ENCODE data around the gene FYN. TPM values are rescaled to one million over a fixed set of nuclear protein-coding genes. Genes with fewer than 3 reads are reported as not detected.

FYN gene
- total RNA-seq, 4 donors from 2014 or later: 37.8 to 65.8 (median 53.8) TPM

DNA sequence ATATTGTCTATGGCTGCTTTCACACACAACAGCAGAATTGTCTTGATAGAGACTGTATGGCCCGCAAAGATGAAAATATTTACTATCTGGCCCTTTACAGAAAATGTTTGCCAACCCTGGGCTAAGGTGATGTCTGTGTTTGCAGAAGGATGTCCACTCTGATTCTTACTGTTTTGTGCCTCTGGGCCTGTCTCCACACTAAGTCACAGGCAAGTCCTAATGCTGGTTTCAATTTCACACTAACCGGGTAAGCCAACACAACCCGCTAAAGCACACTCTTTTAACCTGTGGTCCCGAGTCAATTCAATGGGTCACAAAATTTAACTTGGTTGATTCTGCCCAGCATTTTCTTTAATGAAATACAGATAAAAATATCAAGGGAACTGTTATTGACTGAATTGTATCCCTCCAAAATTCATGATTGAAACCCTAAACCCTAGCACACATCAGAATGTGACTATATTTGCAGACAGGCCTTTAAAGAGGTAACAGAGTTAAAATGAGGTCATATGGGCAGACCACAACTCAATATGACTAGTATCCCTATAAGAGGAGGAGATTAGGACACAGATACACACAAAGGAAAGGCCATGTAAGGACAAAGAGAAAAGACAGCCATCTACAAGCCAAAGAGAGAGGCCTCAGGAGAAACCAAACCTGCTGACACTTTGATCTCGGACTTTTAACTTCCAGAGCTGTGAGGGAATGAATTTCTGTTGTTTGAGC is 78.4 kb downstream of the FYN start:
- TF ChIP-seq, protein P1, sequence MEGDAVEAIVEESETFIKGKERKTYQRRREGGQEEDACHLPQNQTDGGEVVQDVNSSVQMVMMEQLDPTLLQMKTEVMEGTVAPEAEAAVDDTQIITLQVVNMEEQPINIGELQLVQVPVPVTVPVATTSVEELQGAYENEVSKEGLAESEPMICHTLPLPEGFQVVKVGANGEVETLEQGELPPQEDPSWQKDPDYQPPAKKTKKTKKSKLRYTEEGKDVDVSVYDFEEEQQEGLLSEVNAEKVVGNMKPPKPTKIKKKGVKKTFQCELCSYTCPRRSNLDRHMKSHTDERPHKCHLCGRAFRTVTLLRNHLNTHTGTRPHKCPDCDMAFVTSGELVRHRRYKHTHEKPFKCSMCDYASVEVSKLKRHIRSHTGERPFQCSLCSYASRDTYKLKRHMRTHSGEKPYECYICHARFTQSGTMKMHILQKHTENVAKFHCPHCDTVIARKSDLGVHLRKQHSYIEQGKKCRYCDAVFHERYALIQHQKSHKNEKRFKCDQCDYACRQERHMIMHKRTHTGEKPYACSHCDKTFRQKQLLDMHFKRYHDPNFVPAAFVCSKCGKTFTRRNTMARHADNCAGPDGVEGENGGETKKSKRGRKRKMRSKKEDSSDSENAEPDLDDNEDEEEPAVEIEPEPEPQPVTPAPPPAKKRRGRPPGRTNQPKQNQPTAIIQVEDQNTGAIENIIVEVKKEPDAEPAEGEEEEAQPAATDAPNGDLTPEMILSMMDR (IDR thresholded peaks at IDR 0.05): no peak
- TF ChIP-seq POLR2A (IDR thresholded peaks at IDR 0.05; ENCODE audit: low read depth) (no peak), POLR2AphosphoS5 (IDR thresholded peaks at IDR 0.05) (no peak), EP300 (IDR thresholded peaks at IDR 0.05) (no peak)
- Histone ChIP-seq H3K9me3 (no peaks in the 10 kb centered on the region), H3K27me3 (no peaks in the 10 kb centered on the region), H3K4me1 (peaks cover 5 to 32% (median 13%) of the 10 kb centered on the region in 4 donors), H3K36me3 (no peaks in the 10 kb centered on the region), H3K4me3 (no peak overlapping the region), H3K27ac (replicated peaks in 1 of 4) (no peak overlapping the region)
- intact Hi-C loops (cut with DNase I): no loop called here
- WGBS: 93% methylated on average over 5 of the region's 5 CpGs
- DNase-seq (ENCODE audit: extremely low spot score): no peak

DNA sequence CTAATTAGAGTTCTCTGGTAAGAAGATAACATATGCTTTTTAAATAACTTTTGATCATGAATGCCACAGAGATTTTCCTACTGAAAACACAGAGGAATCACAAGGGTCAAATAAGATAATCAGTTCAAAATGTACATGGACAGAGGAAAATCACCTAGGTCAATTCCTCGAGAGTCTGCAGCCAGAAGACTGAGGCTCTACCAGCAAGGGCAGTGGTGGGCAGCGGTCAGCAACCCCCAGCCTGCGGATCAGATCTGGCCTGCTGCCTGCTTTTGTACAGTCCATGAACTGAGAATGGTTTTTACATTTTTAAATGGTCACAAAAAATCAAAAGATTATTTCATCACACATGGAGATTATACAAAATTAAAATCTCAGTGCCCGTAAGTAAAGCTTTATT is 79.0 kb downstream of the FYN start:
- no peaks in the 10 kb centered on the region for H3K9me3 ChIP-seq
- H3K27me3 ChIP-seq: no peaks in the 10 kb centered on the region
- 83% methylated on average over 4 of the region's 4 CpGs for WGBS
- H3K36me3 ChIP-seq: no peaks in the 10 kb centered on the region
- H3K4me1 ChIP-seq: peaks cover 5 to 29% (median 14%) of the 10 kb centered on the region in 4 donors
- no peak overlapping the region for H3K27ac ChIP-seq (replicated peaks in 1 of 4)
- intact Hi-C loops (cut with DNase I): no loop called here
- no peak for DNase-seq (ENCODE audit: extremely low spot score)
- H3K4me3 ChIP-seq: no peak overlapping the region
- TF ChIP-seq, protein P1 (IDR thresholded peaks at IDR 0.05): no peak
- TF ChIP-seq POLR2AphosphoS5 (IDR thresholded peaks at IDR 0.05) (no peak), EP300 (IDR thresholded peaks at IDR 0.05) (no peak), POLR2A (IDR thresholded peaks at IDR 0.05; ENCODE audit: low read depth) (no peak)

DNA sequence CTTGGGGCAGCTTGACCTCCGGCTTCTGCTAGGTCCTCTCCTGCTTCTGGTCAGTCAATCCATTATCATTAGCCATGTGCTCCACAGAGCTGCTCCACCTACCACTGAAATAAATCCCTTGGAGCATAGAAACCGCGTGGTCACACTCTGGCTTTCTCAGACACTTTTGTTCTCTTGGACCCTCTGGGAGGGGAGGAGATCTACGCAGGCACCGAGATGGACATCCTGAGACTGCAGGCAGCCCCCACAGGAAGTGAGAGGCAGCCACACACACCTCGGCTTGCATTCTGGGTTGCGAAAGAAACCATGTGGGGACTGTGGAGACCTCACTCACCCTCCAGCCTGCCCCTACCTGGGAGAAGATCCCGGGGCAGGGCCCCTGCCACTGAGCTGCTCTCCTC is 79.5 kb downstream of the FYN start:
- 87% methylated on average over 4 of the region's 8 CpGs for WGBS
- H3K4me3 ChIP-seq: no peak overlapping the region
- TF ChIP-seq, protein P1 (IDR thresholded peaks at IDR 0.05): no peak
- no peak for TF ChIP-seq POLR2A (IDR thresholded peaks at IDR 0.05; ENCODE audit: low read depth)
- TF ChIP-seq EP300 (IDR thresholded peaks at IDR 0.05): no peak
- TF ChIP-seq POLR2AphosphoS5 (IDR thresholded peaks at IDR 0.05): no peak
- intact Hi-C loops (cut with DNase I): no loop called here
- no peak overlapping the region for H3K27ac ChIP-seq (replicated peaks in 1 of 4)
- no peak for DNase-seq (ENCODE audit: extremely low spot score)
- no peaks in the 10 kb centered on the region for H3K9me3 ChIP-seq
- peaks cover 5 to 29% (median 17%) of the 10 kb centered on the region in 4 donors for H3K4me1 ChIP-seq
- H3K36me3 ChIP-seq: no peaks in the 10 kb centered on the region
- H3K27me3 ChIP-seq: no peaks in the 10 kb centered on the region

DNA sequence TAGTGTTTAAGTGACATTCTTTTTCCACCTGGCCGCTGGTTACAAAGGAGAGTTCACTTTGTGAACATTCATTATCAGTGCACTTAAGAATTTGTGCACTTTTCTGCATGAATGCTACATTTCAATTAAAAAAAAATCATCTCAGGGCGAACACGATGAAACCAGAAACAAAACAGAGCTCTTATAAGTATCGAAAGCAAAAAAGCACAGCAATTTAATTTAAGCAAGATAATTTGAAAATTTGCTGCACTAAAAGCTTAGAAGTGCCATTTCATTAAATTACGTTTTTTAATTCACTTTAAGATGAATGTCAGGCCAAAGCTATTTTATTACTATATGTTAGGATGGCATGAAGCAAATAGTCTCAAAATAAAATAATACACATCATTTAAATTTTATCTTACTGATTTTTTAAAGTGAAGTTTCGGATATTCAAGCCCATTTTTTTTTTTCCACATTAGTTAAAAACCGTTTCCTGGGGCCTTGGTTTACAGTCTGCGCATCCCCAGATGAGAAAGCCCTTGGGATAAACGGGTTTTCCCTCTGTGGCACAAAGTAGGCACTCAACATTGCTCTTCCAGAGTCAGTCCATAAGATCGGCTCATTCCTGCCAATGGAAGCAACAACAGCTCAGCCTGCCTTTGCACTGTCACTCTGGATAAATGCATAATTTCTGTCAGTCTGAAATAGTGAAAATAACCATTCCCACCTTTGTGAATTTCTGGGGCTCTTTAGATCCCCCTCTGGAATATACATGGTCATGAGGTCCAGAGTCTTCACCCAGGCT is 80.1 kb downstream of the FYN start:
- no peak for DNase-seq (ENCODE audit: extremely low spot score)
- intact Hi-C loops (cut with DNase I): no loop called here
- Histone ChIP-seq H3K27me3 (no peaks in the 10 kb centered on the region), H3K27ac (replicated peaks in 1 of 4) (no peak overlapping the region), H3K4me3 (no peak overlapping the region), H3K9me3 (no peaks in the 10 kb centered on the region), H3K36me3 (no peaks in the 10 kb centered on the region), H3K4me1 (peaks cover 5 to 26% (median 20%) of the 10 kb centered on the region in 4 donors)
- 88% methylated on average over 10 of the region's 10 CpGs for whole genome bisulfite sequencing
- TF ChIP-seq POLR2A (IDR thresholded peaks at IDR 0.05; ENCODE audit: low read depth) (no peak), EP300 (IDR thresholded peaks at IDR 0.05) (no peak), POLR2AphosphoS5 (IDR thresholded peaks at IDR 0.05) (no peak)
- TF ChIP-seq, protein P1 (IDR thresholded peaks at IDR 0.05): no peak

Data from esophagus muscularis mucosa (tissue), 4 donors.